NOMO-1 (cell line): ENCODE results near the gene ADIPOR2.
A peak's percentile ranks its signal among the peaks of the same experiment; 100 is the strongest.

Experiments used
- DNase-seq, 2 experiments: peaks; one replicate each; lab custom pipeline; 2025; ENCODE audit not compliant: unreplicated experiment in 2 of 2; lab: John Stamatoyannopoulos, UW

ADIPOR2 gene

DNA sequence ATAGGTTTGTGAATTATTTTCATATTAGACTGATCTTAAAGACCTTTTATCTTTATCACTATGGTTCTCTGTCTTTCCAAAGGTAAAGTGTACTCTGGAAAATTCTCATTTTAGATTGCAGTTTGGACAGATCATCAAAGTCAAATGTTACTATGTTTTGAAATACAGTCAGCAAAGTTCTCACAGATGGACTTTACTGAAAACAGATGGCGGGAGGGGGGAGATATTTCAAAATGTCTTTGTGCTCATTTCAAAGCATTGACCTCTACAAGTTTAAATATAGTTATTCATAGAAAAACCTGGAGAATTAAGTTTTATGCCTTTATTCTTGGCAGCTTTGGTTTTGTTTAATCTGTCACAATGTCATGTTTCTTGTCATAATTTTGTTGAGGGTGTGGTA is 77.7 kb downstream of the ADIPOR2 start:
- no peak for DNase-seq

- DNase-seq = no peak
Observed at GRCh38 chr12:1769809-1770494, 79.1 kb downstream of the ADIPOR2 start.

- no peak for DNase-seq
Observed at GRCh38 chr12:1773937-1774655, 83.2 kb downstream of the ADIPOR2 start.

- DNase-seq = no peak
Observed at GRCh38 chr12:1776170-1776921, 85.5 kb downstream of the ADIPOR2 start.

- no peak for DNase-seq
Observed at GRCh38 chr12:1777798-1778197, 86.9 kb downstream of the ADIPOR2 start.

DNA sequence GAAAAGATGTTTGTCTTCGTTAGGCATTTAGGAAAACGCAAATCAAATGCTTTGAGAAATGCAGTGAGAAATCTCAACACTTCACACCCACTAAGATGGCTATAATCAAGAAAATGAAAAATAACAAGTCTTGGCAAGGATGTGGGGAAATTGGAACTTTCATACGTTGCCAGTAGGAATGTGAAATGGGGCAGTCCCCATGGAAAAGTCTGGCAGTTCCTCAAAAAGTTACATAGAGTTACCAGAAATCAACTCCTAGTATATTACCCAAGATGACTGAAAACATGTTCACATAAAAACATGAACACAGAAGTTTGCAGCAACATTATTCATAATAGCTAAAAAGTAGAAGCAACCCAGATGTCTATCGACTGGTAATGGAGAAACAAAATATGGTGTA is 88.0 kb downstream of the ADIPOR2 start:
- DNase-seq = no peak

GRCh38 chr12:1779783-1780182 is 88.9 kb downstream of the ADIPOR2 start:
- DNase-seq = no peak

GRCh38 chr12:1781772-1782171 is 90.9 kb downstream of the ADIPOR2 start:
- DNase-seq = no peak

DNA sequence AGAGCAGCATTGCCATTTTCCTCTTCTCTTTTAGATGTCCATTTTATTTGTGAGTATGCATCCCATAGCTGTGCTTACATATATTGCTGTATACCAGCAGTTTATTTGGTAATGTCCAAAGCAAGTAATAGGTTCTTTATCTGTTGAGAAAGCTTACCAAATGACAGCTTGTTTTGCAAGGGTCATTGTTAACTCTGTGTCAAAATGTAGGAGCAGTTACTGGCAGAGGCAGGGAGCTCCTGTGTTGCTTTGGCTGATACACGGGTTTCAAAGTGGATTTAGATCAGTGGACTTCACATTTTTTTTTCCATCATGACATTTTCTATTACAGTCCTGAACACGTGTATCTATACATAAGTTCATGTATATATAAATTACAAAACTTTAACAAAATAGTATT is 91.3 kb downstream of the ADIPOR2 start:
- DNase-seq = no peak

- no peak for DNase-seq
Observed at GRCh38 chr12:1787714-1788113, 96.8 kb downstream of the ADIPOR2 start.

GRCh38 chr12:1790444-1790843 is 99.6 kb downstream of the ADIPOR2 start:
- DNase-seq = no peak

DNA sequence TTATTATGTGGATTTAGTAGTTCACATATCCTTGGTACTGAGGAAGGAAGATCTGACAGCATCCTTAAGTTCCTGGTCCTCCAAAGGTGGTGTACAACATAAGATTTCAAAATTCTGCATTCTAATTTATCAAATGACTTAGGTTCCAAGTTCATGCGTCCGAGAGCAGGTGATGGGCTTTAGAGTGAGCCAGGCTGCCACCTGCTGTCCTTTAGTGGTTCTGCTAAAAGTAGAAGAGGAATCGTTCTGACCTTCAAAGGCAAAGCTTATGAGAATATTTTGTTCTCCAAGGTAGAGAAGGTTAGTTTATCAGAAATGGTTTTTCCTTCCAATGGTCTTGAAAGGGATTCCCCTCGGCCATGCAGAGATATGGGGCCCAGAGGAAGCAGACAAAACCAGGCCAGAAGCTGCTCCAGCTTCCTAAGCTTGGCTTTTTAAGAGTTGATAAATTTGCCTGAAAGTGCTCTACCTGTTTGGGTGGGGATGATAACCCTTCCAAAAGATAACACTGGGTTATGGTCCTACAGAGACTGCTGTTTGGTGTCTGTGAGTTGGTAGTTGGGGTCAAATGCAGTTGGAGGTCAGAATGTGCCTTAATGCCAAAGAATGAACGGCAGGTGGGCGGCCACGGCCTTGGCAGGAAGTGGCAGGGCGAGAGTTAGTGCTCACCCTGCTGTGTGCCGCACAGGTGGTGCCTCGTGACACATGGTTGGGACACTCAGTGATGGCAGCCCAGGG is 100.4 kb downstream of the ADIPOR2 start:
- DNase-seq = peak; percentile 30 to 79

- DNase-seq = no peak
Observed at GRCh38 chr12:1792406-1792805, 101.5 kb downstream of the ADIPOR2 start.

DNA sequence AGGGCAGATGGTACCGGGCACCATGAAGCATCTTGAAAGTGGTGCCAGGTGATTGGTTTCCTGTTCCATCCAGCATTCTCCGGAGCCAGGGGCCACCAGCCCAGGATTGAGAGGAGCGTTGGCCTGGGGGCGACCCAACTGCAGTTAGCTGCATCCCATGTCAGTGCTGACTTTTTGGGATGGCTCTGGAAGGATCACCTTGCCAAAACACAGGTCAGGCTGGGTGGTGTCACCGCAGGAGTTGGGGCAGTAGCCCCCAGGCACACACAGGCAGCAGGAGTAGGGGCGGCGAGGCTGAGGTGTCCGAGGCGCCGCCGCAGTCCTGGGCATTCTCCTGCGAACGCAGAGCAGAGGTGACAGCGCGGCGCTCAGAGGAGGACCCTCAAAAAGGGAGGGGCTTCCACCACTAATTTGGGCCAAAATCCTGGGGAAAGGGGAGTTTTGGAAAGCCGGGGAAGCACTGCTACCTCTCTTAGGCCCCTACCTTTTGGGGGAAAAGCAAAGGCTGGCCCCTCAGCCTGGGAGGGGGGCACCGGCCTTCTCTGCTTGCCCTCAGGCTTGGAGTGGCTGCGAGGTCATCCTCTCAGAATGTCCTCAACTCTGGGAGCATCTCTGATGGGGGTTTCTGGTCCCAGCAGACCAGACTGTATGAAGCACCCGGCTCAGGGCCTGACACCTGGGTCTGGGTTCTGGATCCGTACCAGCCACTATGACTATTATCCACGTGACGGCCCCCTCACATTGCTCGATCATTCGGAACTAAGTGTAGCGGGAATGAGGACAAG is 102.7 kb downstream of the ADIPOR2 start:
- no peak for DNase-seq

DNA sequence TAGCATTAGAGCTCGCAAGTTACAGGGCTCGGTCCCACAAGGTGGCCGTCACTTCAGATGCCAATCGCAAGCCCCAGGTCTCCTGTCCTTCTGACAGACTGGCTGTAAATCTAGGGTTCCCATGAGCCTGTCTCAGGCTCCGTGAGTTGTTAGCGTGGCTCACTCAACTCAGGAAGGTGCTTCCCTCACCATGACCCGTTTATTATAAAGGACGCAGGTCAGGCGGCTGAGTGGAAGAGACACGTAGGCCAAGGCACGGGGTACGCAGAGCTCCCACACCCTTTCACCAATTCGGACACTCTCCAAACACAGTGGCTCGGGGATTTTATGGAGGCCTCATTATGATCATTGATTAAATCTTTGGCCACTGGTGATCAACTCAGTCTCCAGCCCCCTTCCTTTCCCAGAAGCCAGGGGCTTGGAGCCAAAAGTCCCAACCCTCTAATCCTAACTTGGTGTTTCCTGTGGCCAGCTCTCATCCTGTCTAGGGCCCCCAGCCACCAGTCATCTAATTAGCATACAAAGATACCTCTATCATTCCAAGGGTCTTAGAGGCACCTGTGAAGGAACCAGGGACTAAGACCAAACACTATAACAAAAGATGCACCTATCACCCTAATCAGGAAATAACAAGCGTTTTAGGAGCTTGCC is 103.7 kb downstream of the ADIPOR2 start:
- DNase-seq = no peak

DNA sequence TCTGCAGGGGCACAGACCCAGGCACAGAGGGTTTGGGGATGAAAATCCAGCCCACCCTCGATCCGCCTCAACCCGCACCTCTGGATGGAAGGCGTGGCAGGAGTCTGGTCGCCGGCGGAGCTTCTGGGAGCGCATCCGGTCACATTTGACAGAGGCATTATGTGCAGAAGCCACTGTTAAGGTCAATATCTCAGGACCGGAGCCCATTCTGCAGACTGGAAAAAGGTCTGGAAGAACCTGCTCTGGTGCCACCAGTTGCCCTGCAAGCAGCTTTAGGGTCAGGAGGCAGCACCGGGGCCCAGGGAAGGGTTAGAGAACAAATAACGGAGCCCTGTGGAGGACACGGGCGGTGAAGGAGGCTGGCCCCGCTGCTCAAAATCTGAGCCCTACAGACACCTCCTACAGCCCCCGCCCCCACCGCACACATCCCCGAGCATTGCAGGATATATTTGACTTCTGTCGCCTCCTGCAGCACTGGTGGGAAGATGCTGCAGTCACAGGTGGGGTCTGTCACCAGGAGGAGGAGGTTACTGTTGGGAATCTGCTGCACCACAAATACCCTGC is 104.4 kb downstream of the ADIPOR2 start:
- no peak for DNase-seq

GRCh38 chr12:1795785-1796514 is 105.1 kb downstream of the ADIPOR2 start:
- DNase-seq = peak; percentile 89 to 99

GRCh38 chr12:1796515-1797010 is 105.7 kb downstream of the ADIPOR2 start:
- peak in 1 of 2 experiments; percentile 38 for DNase-seq
